GM18505 (cell line): ENCODE results near the gene GALNS.

Source experiments
- ATAC-seq: cut with Tn5 transposase; IDR thresholded peaks from one replicate; pipeline ENCODE4 v1.9.1; 2021; ENCODE audit not compliant: unreplicated experiment
- POLR2A ChIP-seq: IDR thresholded peaks from 4 replicates; pipeline ENCODE4 v1.6.1; 2011; ENCODE audit warnings: borderline replicate concordance; ENCODE audit not compliant: insufficient read depth, insufficient read length; ENCODE audit errors: extremely low read depth

The GALNS gene

GRCh38 chr16:88783391-88784073, 73.2 kb downstream of the GALNS start:
- ATAC-seq = no peak
- TF ChIP-seq POLR2A = peak; percentile 43

- ATAC-seq = no peak
- no peak for TF ChIP-seq POLR2A
These were observed 74.0 kb downstream of the GALNS start for GRCh38 chr16:88782454-88783390.

- ATAC-seq = no peak
- TF ChIP-seq POLR2A = peak; percentile 56
These were observed 75.3 kb downstream of the GALNS start for GRCh38 chr16:88781140-88782077.

- no peak for ATAC-seq
- no peak for TF ChIP-seq POLR2A
These were observed 76.3 kb downstream of the GALNS start for GRCh38 chr16:88780142-88781062.

GRCh38 chr16:88779406-88780141, 77.2 kb downstream of the GALNS start:
- no peak for TF ChIP-seq POLR2A
- no peak for ATAC-seq

DNA sequence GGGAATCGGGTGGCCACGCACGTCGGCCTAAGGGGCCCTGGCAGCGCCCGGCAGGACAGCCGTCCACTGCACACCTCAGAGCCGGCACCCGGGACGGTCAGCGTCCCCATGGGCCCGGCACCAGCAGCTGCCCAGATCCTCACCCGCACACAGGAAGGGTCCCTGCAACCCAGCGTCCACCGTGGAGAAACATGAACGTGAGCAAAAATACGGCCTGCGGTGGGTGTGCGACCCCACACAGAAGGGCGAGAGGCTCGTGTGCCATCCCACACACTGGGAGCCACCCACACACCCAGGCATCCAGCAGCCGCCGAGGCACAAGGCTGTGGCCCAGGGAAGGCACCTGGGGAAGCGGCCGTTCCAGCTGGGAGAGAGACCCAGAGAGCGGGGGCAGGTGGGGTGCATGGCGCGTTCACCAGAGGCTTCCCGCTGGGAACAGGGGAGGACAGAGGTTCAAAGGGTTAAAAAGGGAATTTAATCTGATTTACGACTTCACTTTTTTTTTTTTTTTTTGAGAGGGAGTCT, 78.1 kb downstream of the GALNS start:
- ATAC-seq = no peak
- no peak for TF ChIP-seq POLR2A

- TF ChIP-seq POLR2A = no peak
- ATAC-seq = no peak
These were observed 78.5 kb downstream of the GALNS start for GRCh38 chr16:88778271-88778525.

GRCh38 chr16:88777471-88778270, 79.1 kb downstream of the GALNS start:
- no peak for ATAC-seq
- no peak for TF ChIP-seq POLR2A

DNA sequence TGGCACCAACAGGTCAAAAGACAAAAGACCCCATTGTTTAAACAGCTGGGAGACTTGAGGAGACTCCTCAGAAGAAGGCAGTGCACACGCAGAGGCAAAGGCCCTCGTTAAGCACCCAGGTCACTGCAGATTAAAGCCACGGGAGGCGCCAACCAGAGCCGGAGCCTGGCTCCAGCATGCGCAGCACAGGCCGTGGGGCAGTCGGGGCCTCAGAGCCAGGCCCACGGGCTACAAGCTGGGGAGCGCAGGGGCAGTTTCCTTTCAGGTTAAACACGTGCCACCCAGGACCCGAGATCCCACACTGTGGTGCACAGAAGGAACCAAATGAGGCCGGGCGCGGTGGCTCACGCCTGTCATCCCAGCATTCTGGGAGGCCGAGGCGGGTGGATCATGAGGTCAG, 80.9 kb downstream of the GALNS start:
- TF ChIP-seq POLR2A = no peak
- ATAC-seq = no peak

DNA sequence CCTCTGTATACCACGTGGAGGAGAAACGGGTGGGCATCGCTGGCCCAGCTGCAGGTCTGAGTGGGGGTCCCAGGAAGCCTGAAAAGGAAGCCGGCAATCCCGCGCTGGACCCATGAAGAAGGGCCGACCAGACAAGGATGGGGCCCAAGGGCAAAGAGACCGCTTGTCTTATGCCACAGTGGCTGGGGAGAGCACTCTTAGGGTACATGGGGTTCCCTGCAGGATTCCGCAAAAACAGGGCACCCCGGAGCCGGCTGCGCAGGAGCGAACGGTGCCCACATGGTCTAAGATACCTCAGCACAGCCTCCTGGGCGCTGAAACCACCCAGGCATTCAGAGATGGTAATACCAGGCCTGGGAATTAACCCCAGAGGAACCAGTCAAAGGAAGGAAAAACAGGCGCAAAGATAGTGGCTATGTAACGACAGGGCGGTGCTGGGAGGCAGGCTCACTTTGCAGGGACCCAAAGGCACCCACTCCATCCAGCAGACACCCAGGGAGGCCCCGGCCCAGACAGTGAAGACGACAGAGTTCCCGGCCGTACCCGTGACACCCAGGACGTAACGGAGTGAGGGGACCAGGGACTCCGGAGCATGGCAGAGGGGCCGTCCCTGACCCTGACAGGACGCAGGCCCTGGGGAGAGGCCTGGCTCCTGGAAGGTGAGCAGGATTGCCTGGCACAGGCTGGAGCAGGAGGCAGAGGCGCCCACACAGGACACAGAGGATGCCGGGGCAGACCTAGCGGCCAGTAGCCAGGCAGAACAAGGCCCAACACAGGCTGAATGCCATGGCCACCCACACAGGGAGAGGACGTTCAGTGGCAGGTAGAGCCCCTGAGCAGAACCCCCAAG, 82.0 kb downstream of the GALNS start:
- no peak for ATAC-seq
- TF ChIP-seq POLR2A = no peak
